ENCODE results near the gene TMEM272. TPM values are rescaled to one million over a fixed set of nuclear protein-coding genes. Genes with fewer than 3 reads are reported as not detected.

Gene TMEM272
- total RNA-seq, 2 experiments from 2014 or later, result 0.18 to 0.32 TPM

GRCh38 chr13:51848674-51849073 lies 3.7 kb upstream of the TMEM272 start:
- Mint-ChIP-seq H3K27ac (no peak overlapping the region), H3K27me3 (peaks cover 2% of the 10 kb centered on the region), H3K4me1 (ENCODE audit: low read depth) (peaks cover 12% of the 10 kb centered on the region), H3K36me3 (ENCODE audit: low read depth) (no peaks in the 10 kb centered on the region), H3K4me3 (no peak overlapping the region), H3K9me3 (no peaks in the 10 kb centered on the region)
- CTCF ChIA-PET, result interaction anchor here (0.6 to 3.3 kb wide), 14 partner anchors 10 to 130 kb away, joined by 3 to 26 read pairs (median 6); partner anchors contain the start of gene CCDC70
- DNase-seq, result no peak
- TF ChIP-seq, protein P1, sequence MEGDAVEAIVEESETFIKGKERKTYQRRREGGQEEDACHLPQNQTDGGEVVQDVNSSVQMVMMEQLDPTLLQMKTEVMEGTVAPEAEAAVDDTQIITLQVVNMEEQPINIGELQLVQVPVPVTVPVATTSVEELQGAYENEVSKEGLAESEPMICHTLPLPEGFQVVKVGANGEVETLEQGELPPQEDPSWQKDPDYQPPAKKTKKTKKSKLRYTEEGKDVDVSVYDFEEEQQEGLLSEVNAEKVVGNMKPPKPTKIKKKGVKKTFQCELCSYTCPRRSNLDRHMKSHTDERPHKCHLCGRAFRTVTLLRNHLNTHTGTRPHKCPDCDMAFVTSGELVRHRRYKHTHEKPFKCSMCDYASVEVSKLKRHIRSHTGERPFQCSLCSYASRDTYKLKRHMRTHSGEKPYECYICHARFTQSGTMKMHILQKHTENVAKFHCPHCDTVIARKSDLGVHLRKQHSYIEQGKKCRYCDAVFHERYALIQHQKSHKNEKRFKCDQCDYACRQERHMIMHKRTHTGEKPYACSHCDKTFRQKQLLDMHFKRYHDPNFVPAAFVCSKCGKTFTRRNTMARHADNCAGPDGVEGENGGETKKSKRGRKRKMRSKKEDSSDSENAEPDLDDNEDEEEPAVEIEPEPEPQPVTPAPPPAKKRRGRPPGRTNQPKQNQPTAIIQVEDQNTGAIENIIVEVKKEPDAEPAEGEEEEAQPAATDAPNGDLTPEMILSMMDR (IDR thresholded peaks at IDR 0.05), result no peak
- ATAC-seq, result no peak
- POLR2A ChIA-PET, result no interaction called here
- intact Hi-C loops (cut with micrococcal nuclease), result no loop called here

DNA sequence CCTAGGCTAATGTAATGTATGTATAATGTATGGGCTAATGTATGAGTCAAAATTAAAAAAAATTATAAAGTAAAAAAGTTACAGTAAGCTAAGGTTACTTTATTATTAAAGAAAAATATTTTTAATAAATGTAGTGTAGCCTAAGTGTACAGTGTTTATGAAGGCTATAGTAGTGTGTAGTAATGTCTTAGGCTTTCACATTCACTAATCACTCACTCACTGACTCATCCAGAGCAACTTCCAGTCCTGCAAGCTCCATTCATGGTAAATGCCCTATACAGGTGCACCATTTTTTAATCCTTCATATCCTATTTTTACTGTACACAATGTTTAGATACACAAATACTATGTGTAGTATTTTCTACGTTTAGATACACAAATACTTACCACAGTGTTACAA lies 1.8 kb upstream of the TMEM272 start:
- ATAC-seq, result no peak

GRCh38 chr13:51845574-51846318 lies 769 bp upstream of the TMEM272 start:
- peak overlapping the region; percentile 60 for H3K4me3 Mint-ChIP-seq
- H3K4me1 Mint-ChIP-seq (ENCODE audit: low read depth), result peaks cover 12% of the 10 kb centered on the region
- H3K36me3 Mint-ChIP-seq (ENCODE audit: low read depth), result no peaks in the 10 kb centered on the region
- H3K27ac Mint-ChIP-seq, result no peak overlapping the region
- no peak for DNase-seq
- no peaks in the 10 kb centered on the region for H3K9me3 Mint-ChIP-seq
- ChIA-PET CTCF (interaction anchor here (0.8 to 7.6 kb wide), 18 partner anchors 9 to 286 kb away, joined by 3 to 54 read pairs (median 4); no protein-coding TSS in a partner anchor), POLR2A (interaction anchor here (0.6 kb wide), 1 partner anchor 239 kb away, joined by 4 read pairs; no protein-coding TSS in a partner anchor)
- peaks cover 4% of the 10 kb centered on the region for H3K27me3 Mint-ChIP-seq
- intact Hi-C loops (cut with micrococcal nuclease), result no loop called here
- TF ChIP-seq, protein P1 (IDR thresholded peaks at IDR 0.05), result no peak
- ATAC-seq, result no peak

More for the DNA sequence above, 1.8 kb upstream of the TMEM272 start:
- H3K4me3 Mint-ChIP-seq, result no peak overlapping the region
- TF ChIP-seq, protein P1 (IDR thresholded peaks at IDR 0.05), result no peak
- no peak overlapping the region for H3K27ac Mint-ChIP-seq
- H3K27me3 Mint-ChIP-seq, result peaks cover 4% of the 10 kb centered on the region
- peaks cover 12% of the 10 kb centered on the region for H3K4me1 Mint-ChIP-seq (ENCODE audit: low read depth)
- DNase-seq, result no peak
- H3K9me3 Mint-ChIP-seq, result no peaks in the 10 kb centered on the region
- no peaks in the 10 kb centered on the region for H3K36me3 Mint-ChIP-seq (ENCODE audit: low read depth)
- intact Hi-C loops (cut with micrococcal nuclease), result no loop called here
- POLR2A ChIA-PET, result interaction anchor here (0.6 kb wide), 1 partner anchor 238 kb away, joined by 4 read pairs; no protein-coding TSS in a partner anchor
- CTCF ChIA-PET, result interaction anchor here (1.2 to 7.6 kb wide), 6 partner anchors 12 to 285 kb away, joined by 3 to 54 read pairs (median 12); no protein-coding TSS in a partner anchor

GRCh38 chr13:51843529-51843928 lies 1.4 kb downstream of the TMEM272 start:
- ATAC-seq (no peak), DNase-seq (no peak)
- Mint-ChIP-seq H3K9me3 (no peaks in the 10 kb centered on the region), H3K27me3 (peaks cover 4% of the 10 kb centered on the region), H3K4me1 (ENCODE audit: low read depth) (peaks cover 14% of the 10 kb centered on the region), H3K4me3 (no peak overlapping the region), H3K27ac (no peak overlapping the region), H3K36me3 (ENCODE audit: low read depth) (no peaks in the 10 kb centered on the region)
- intact Hi-C loops (cut with micrococcal nuclease), result no loop called here
- ChIA-PET POLR2A (no interaction called here), CTCF (interaction anchor here (1.2 to 7.6 kb wide), 8 partner anchors 9 to 284 kb away, joined by 3 to 54 read pairs (median 4); partner anchors contain the start of gene CCDC70)
- TF ChIP-seq, protein P1 (IDR thresholded peaks at IDR 0.05), result no peak

DNA sequence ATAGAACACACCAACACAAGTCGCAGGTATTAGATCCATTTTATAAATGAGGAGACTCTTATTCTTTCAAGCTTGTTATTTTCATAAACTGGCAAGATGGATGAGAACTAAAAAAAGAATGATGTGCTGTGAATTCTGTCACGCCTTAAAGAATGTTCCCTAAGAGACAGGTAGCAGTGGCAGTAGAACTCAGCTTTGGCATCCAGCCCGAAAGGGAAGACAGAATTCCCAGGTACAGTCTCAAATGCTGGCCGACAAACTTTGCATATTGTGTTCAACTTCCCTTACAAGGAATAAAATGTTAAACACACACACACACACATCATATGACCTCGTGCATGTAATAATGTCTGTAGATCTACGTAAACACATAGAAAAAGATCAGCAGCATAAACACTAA lies 3.2 kb downstream of the TMEM272 start:
- Mint-ChIP-seq H3K27me3 (peaks cover 4% of the 10 kb centered on the region), H3K36me3 (ENCODE audit: low read depth) (no peaks in the 10 kb centered on the region), H3K27ac (no peak overlapping the region), H3K4me3 (no peak overlapping the region), H3K4me1 (ENCODE audit: low read depth) (peaks cover 30% of the 10 kb centered on the region), H3K9me3 (no peaks in the 10 kb centered on the region)
- no peak for DNase-seq
- CTCF ChIA-PET, result interaction anchor here (1.3 to 7.6 kb wide), 3 partner anchors 9 to 27 kb away, joined by 3 to 54 read pairs (median 16); no protein-coding TSS in a partner anchor
- POLR2A ChIA-PET, result no interaction called here
- TF ChIP-seq, protein P1 (IDR thresholded peaks at IDR 0.05), result no peak
- ATAC-seq, result no peak
- intact Hi-C loops (cut with micrococcal nuclease), result no loop called here

Data from activated CD8-positive, alpha-beta T cell treated with anti-CD3 and anti-CD28 coated beads for 36 hours (primary cell).